Activated CD4-positive, alpha-beta T cell treated with anti-CD3 and anti-CD28 coated beads, Interleukin-2, Interleukin-4, amounts not matched to agents 100 ng/mL and 50 ng/mL, durations not matched to agents 16 hours and 8 hours (primary cell): Measurements from ENCODE around the gene COG4.
A peak's percentile ranks its signal among the peaks of the same experiment; 100 is the strongest.

Experiments used
- DNase-seq: peaks from one replicate; pipeline ENCODE4 v3.0.0-alpha.2; 2020; ENCODE audit warnings: low spot score

The COG4 gene

DNA sequence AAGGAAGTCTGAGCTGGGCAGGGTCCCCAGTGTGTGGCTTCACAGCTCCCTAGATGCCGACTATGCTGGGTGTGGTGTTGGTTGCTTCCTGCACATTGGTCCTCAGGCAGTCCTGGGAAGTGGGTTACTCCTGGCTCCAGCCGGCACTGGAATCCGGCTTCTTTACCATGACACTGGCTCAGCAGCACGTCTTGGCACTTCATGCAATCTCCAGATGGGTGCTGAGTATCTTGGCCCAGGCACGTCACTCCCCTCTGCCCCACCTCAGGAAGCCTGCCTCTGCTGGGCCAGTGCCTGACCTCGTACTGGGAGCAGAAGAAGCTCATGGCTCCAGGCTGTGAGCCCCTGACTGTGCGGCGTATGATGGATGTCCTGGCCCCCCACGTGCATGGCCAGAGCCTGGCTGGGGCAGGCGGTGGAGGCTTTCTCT lies 44.4 kb downstream of the COG4 start:
- no peak for DNase-seq

DNA sequence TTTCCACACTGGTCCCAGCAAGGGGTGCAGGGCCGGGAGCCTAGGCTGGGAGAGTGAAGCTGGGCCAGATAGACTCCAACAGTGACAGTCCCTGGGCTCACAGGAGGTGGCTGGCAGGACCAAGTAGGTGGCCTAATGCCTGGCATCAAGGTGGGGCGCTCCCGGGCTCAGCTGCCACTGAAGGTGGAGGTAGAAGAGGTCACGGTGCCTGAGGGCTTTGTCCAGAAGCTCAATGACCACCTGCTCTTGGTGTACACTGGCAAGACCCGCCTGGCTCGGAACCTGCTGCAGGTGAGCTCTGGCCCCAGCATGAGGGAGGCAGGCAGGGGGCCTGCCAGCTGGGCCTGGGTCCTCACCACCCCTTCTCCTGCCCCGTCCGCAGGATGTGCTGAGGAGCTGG lies 45.2 kb downstream of the COG4 start:
- DNase-seq = no peak

DNA sequence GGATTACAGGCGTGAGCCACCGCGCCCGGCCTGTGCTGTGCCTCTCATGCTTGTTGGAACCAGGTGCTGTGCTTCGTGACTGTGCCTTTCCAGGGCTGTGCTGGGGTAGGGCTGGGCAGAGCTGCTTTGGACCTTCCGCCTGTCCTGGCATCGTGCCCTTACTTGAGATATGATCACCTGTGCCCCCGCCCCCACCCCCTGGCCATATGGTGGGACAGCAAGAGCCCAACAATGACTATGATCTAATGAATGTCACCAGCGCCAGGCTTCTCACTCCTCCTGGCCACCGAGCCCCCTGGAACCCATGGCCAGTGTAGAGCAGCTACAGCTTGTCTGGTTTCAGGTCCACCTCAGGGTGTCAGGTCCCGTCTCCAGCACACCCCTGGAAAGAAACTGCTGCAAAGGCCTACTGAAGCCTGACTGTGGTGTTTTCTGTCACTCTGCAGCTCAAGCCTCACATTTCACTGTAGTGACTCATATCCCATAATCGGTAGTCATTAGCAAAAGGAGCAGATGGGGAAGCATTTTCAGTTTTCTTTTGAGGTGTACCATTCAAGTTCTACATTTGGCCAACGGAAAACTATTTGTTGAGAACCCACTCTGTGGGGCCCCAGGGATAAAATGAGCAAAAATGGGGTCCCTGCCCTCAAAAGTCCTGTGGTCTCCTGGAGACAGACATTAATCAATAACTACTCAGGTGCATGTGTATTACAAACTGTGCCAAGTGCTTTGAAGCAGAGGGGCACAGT lies 46.9 kb downstream of the COG4 start:
- DNase-seq = peak; percentile 93

DNA sequence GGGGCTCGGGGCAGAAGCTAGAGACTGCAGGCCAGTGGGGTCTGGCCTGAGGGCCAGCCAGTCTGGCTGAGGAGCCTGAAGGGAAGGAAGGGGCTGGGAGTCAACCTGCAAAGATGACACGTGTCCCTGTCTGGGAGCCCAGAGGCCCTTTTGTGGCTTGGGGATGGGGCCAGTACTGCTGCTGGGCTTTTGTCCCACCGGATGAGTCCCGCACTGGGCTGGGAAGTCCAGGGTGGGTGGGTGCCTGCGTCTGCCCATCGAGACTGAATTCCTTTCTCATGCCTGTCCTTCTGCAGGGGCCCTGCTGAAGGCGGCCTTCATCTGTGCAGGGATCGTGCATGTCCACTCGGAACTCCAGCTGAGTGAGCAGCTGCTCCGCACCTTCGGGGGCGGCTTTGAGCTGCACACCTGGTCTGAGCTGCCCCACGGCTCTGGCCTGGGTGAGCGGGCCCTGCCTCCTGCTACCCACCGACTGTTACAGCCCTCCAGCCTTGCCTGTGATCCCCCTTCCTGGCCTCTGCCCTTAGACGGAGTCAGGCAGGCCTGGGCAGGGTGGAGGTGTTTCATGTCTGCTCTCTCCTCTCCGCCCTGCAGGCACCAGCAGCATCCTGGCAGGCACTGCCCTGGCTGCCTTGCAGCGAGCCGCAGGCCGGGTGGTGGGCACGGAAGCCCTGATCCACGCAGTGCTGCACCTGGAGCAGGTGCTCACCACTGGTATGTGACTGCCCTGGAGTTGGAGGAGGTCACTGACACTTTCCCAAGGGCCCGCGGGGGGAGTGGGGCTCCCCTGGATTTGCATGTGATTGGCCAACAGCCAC lies 48.1 kb downstream of the COG4 start:
- no peak for DNase-seq

DNA sequence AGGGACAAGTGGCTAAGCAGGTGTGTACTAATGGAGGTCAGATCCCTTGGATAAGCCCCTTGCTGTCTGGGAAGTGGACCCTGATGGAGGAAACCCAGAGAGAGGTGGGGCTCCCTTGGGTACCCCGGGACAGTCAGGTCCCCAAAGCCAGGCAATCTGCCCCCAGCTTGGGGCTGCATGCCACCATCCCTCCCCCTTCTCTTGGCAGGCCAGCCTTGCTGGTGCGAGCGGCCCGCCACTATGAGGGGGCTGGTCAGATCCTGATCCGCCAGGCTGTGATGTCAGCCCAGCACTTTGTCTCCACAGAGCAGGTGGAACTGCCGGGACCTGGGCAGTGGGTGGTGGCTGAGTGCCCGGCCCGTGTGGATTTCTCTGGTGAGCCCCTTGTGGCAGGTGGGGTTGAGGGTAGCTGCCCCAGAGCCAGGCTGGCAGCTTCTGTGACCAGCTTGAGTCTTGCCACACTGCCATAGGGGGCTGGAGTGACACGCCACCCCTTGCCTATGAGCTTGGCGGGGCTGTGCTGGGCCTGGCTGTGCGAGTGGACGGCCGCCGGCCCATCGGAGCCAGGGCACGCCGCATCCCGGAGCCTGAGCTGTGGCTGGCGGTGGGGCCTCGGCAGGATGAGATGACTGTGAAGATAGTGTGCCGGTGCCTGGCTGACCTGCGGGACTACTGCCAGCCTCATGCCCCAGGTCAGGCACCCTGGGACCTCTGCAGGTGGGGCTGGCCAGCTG lies 48.9 kb downstream of the COG4 start:
- DNase-seq = no peak

DNA sequence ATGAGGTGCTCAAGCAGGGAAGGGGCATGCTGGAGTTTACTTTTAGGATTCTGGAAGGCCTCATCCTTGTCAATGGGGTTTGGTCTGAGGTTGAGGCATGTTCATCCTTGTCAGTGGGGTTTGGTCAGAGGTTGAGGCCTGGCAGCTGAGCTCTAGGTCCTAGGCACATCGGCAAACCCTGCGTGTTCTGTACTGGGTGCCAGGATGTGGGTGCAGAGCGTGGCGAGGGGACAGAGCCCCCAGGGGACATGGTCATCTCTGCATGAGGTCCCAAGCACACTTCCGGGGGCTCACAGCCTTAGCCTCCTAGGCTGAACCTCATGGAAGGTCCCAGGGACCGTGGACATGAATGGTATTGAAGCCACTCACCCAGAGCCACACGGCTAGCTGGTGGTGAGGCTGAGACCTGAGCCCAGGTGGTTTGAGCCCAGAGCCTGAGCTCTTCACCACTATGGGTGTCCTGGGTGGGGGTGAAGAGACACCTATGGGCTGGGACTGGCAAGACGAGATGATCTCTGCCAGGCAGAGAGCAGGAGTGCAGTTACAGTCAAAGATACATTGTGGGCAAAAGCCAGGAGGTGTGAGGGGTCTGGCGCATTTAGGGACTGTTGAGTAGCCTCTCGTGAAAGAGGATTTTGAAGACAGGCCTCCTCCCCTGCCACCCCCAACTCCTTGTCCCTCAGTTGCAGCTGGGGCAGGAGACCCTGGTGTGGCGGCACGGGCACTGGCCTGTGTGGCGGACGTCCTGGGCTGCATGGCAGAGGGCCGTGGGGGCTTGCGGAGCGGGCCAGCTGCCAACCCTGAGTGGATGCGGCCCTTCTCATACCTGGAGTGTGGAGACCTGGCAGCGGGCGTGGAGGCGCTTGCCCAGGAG lies 49.7 kb downstream of the COG4 start:
- DNase-seq = no peak

DNA sequence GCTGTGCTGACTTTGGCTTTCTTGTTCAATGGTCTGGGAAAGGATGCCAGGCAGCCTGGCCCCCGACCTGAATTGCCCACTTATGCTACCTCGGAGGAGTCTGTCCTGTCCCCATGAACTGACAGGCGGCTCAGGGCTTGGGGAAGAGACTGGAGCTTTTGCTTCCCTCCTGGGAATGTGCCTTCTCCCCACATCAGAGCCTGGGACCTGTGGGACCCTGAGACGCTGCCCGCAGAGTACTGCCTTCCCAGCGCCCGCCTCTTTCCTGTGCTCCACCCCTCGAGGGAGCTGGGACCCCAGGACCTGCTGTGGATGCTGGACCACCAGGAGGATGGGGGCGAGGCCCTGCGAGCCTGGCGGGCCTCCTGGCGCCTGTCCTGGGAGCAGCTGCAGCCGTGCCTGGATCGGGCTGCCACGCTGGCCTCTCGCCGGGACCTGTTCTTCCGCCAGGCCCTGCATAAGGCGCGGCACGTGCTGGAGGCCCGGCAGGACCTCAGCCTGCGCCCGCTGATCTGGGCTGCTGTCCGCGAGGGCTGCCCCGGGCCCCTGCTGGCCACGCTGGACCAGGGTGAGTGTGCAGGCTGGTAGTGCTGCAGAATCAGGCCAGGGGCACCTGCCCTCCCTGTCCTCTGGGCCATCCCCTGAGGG lies 50.4 kb downstream of the COG4 start:
- no peak for DNase-seq

DNA sequence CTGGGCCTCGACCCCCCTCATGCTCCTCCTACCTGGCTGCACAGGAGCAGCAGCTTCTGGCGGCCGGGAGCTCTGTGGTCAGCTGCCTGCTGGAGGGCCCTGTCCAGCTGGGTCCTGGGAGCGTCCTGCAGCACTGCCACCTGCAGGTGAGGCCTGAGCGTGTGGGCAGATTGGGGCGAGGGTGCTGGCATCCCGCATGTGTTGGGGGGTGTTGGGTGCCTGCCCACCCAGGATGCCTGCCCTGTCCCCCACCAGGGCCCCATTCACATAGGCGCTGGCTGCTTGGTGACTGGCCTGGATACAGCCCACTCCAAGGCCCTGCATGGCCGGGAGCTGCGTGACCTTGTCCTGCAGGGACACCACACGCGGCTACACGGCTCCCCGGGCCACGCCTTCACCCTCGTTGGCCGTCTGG lies 52.4 kb downstream of the COG4 start:
- DNase-seq = no peak

DNA sequence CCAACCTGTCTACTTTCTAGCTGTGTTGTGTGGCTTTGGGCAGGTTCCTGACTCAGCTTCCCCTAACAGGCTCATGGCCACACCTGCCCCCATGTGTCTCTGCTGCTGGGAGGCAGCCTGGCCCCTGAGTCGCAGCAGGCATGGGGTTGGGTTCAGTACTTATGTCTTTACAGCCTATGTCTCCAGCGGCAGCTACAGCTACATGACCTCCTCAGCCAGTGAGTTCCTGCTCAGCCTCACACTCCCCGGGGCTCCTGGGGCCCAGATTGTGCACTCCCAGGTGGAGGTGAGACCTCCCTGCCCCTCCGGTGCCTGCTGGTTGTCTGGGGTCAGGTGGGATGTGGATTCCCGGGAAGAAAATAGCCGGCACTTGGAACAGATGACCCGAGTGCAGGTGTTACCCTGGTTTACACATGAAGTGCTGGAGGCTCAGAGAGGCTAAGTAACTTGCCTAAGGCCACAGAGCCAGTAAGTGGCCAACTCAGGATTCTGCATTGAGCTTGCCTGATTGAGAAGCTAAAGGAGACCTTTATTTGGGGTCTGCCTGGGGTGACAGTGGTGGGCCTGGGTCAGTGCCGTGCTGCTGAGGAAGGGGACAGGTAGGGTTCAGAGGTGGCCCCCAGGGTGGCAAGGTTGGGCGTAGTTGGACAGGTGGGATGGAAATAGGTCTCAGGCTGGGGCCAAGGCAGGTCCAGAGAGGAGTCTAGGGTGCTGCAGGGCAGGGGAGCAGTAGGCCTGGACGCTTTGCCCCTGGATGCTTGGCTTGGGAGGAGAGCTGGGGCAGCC lies 53.0 kb downstream of the COG4 start:
- DNase-seq = no peak

DNA sequence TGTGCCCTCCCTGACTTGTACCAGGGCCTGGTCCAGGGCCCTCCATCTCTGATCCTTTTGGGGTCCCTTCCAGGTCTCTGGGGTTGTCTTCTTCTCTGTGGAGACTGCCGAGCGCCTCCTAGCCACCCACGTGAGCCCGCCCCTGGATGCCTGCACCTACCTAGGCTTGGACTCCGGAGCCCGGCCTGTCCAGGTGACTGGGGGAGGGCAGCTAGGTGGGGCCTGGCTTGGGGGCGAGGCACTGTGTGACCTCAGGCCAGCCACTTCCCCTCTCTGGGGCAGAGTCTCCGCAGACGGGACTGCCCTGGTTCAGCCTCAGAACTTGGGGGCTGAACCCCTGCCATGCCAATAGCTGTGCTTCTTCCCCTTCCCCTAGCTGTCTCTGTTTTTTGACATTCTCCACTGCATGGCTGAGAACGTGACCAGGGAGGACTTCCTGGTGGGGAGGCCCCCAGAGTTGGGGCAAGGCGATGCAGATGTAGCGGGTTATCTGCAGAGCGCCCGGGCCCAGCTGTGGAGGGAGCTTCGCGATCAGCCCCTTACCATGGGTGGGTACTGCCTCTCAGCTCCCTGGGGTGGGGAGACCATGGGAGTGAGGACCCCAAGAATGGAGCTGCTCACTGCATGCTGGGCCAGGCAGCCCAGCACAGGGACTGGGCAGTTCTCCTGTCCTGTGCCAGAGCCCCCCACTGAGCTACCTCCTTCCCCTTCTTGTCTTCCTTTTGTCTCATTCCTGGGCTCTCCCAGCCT lies 54.4 kb downstream of the COG4 start:
- no peak for DNase-seq

DNA sequence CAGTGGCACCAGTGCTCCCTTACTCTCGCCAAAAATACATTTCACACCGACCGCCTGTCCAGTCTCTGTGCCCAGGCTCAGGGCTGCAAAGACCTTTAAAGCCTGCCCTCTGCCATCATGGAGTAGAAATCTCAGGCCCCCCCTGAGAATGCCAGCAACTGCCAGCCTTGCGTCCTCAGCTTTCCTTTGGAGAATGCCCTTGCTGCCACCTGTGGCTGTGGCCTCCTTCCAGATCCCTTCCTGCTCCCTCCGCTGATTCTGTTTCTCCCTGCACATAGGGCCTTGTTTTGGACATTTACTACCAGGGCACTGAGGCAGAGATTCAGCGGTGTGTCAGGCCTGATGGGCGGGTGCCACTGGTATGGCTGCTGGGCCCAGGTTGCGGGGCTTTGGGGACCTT lies 55.7 kb downstream of the COG4 start:
- no peak for DNase-seq

DNA sequence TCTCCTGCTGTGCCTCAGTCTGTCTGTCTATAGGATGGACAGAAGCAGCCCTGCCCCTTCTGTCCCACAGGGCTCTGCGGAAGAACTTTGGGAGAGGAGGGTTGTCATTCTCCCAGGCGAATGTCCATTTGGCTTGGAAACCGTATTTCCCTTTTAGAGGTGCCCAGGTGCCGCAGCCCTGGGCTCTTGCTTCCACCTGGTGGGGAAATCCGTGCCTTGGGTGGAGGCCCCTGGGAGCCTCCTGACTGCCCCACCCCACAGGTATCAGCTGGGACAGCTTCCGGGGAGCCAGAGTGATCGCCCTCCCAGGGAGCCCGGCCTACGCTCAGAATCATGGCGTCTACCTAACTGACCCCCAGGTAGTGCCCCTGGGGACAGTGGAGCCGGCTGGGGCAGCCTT lies 56.2 kb downstream of the COG4 start:
- no peak for DNase-seq

DNA sequence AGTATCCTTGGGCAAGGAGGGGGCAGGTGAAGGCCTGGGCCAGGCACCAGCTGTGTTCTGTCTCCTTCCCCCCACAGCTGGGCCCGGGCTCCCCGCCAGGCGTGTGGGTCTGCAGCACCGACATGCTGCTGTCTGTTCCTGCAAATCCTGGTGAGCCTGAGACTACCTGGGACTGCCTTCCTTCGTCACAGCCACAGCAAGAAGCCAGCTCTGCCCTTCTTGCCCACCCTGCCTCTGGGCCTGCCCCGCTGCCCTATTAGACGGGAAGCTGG lies 56.6 kb downstream of the COG4 start:
- DNase-seq = no peak

DNA sequence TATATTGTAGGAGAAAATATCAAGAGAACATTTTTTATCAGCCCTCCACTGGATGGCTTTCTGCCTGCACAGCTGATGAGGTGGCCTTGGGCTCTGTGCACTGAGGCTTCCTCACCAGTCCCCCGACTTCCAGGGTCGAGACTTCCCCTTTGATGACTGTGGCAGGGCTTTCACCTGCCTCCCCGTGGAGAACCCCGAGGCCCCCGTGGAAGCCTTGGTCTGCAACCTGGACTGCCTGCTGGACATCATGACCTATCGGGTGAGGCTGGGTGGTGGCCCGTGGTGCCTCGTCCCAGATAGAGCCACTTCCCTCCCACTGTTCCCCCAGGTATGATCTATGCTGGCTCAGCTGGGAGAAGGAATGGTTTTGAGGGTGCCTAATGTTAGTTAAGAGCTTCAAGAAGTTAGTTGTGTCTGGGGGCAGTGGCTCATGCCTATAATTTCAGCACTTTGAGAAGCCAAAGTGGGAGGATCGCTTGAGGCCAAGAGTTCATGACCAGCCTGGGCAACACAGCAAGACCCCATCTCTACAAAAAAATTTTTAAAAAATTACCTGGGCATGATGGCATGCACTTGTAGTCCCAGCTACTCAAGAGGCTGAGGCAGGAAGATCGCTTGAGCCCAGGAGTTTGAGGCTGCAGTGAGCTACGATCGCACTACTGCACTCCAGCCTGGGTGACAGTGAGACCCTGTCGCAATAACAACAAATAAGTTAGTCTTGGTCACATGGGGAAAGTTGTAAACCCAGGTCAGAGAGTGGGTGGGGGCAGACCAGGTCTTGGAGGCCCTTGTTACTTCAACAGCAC lies 57.2 kb downstream of the COG4 start:
- DNase-seq = no peak

DNA sequence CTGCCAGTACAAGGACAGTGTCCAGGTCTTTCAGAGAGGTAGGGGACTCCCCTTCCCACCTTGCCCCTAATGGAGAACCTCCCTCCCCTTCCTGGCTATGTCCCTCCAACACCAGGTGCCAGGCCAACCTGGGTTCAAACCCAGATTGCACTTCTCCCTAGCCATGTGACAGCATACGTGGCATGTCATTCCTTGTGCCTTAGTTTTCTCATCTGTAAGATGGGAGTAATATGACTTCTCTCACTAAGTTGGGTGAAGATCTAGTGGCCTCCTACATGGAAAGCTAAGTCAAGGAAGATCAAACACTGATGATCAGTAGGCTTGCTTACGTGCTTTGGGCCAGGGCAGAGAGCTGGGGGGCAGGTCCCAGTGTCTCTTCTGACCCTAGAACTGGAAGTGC lies 60.1 kb downstream of the COG4 start:
- no peak for DNase-seq

DNA sequence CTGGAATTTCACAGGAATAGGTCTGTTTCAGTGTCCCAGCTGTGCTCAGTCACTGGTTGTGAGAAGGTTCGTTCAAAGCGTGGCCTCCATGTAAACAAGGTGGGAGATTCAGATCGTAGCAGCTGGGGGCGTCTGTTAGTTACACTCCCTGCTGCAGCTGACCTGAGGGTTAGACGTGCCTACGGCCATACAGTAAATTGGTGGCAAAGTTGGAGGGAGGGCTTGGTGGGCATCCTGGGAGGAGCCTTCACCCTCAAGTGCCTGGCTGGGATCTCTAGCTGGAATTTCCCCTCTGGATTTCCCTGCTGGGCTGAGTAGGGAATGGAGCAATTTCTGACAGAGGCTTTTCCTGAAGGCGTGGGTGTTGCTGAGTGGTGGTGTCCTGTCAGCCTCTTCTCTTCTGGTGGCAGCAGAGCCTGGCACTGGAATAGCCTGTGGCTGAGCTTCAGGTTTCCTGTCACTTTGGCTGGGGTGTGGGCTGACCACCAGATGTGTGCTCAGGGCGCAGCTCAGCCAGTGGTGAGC lies 62.6 kb downstream of the COG4 start:
- DNase-seq = no peak

DNA sequence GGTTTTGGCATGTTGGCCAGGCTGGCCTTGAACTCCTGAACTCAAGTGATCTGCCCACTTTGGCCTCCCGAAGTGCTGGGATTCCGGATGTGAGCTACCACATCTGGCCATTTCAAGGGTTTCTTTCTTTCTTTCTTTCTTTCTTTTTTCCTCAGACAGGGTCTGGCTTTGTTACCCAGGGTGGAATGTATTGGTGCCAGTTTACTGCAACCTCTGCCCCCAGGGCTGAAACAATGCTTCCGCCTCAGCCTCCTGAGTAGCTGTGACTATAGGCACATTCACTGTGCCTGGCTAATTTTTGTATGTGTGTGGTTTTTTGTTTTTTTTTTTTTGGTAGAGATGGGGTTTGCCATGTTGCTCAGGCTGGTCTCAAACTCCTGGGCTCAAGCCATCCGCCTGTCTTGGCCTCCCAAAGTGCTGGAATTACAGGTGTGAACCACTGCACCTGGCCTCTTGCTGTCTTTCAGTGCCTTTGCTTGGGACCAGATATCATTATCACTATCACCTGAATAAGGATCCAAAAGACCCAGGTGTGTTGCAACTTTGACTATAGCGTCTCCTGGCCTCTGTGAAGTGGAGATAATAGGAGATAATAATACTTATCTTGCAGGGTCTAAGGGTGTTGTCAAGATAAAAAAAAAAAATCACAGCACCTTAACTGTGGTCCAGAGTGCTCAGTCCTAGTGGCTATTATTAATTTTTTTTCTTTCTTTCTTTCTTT lies 65.7 kb downstream of the COG4 start:
- DNase-seq = no peak

DNA sequence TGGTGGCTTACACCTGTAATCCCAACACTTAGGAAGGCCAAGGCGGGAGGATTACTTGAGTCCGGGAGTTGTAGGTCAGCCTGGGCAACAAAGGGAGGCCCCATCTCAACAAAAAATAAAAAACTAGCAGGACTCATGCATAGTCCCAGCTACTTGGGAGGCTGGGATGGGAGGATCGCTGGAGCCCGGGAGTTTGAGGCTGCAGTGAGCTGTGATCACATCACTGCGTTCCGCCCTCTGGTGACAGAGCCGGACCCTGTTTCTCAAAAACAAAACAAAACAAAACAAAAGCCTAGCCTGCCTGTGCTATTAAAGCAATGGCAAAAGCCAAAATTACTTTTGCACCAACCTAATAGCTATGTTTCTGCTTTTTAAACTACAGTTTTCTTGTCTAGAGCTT lies 67.4 kb downstream of the COG4 start:
- DNase-seq = no peak
